Activated CD8-positive, alpha-beta T cell treated with anti-CD3 and anti-CD28 coated beads for 36 hours (primary cell): ENCODE results near the gene IFNL4. TPM values are rescaled to one million over a fixed set of nuclear protein-coding genes. Genes with fewer than 3 reads are reported as not detected.
A peak's percentile ranks its signal among the peaks of the same experiment; 100 is the strongest.
"Not testable (repeated sequence)": the region's sequence is repeated elsewhere in the genome, so short reads cannot be mapped to it uniquely, and the experiment has no call there.

Source experiments
- ATAC-seq: fragments of 200-7000 bp; cut with Tn5 transposase; one replicate; pipeline ENCODE4 v1.10.0; 2021; ENCODE audit warnings: mild to moderate bottlenecking, moderate library complexity
- CTCF ChIA-PET: fragments of 350-600 bp; sonication (Branson Sonifier 250); formaldehyde crosslinking; loops from one replicate; lab custom pipeline; 2021; ENCODE audit warnings: antibody characterized with exemption; lab: Charles Lee
- POLR2A ChIA-PET: fragments of 350-600 bp; sonication (Branson Sonifier 250); formaldehyde crosslinking; loops from one replicate; lab custom pipeline; 2021; ENCODE audit warnings: antibody characterized with exemption; lab: Charles Lee
- DNase-seq: peaks from one replicate; pipeline ENCODE4 v3.0.0-alpha.2; 2020
- H3K27ac Mint-ChIP-seq: one replicate; pipeline ENCODE4 v1.8.0; 2021; ENCODE audit warnings: mild to moderate bottlenecking, mixed read lengths
- H3K27me3 Mint-ChIP-seq: one replicate; pipeline ENCODE4 v1.8.0; 2021; ENCODE audit warnings: mixed read lengths
- H3K36me3 Mint-ChIP-seq: one replicate; pipeline ENCODE4 v1.8.0; 2021; ENCODE audit warnings: low read depth, mixed read lengths
- H3K4me1 Mint-ChIP-seq: one replicate; pipeline ENCODE4 v1.8.0; 2021; ENCODE audit warnings: low read depth, mixed read lengths
- H3K4me3 Mint-ChIP-seq: one replicate; pipeline ENCODE4 v1.8.0; 2021; ENCODE audit warnings: mild to moderate bottlenecking, moderate library complexity, mixed read lengths
- H3K9me3 Mint-ChIP-seq: one replicate; pipeline ENCODE4 v1.8.0; 2021; ENCODE audit warnings: mixed read lengths
- CTCF ChIP-seq: fragments of 200-600 bp; IDR thresholded peaks from one replicate; pipeline ENCODE4 v1.8.0; 2022; ENCODE audit warnings: antibody characterized with exemption, mild to moderate bottlenecking
- intact Hi-C: fragments of 100-400 bp; cut with micrococcal nuclease; formaldehyde crosslinking; loops from one replicate; pipeline ENCODE4 v1.10.0; 2022
- total RNA-seq, 2 experiments: library from RNA; stranded (reverse); gene quantifications; one replicate each; pipeline ENCODE4 v1.2.3, GENCODE V29; 2021

The IFNL4 gene
- total RNA-seq, 2 experiments from 2014 or later = not detected

GRCh38 chr19:39230096-39230764 lies 18.4 kb downstream of the IFNL4 start:
- Mint-ChIP-seq H3K36me3 (no peaks in the 10 kb centered on the region), H3K9me3 (no peaks in the 10 kb centered on the region), H3K27ac (no peak overlapping the region), H3K4me3 (no peak overlapping the region), H3K4me1 (no peaks in the 10 kb centered on the region), H3K27me3 (no peaks in the 10 kb centered on the region)
- TF ChIP-seq CTCF = no peak
- CTCF ChIA-PET = no interaction called here
- DNase-seq (no peak), ATAC-seq (no peak)
- POLR2A ChIA-PET = no interaction called here
- intact Hi-C loops = no loop called here

GRCh38 chr19:39224910-39225309 lies 23.7 kb downstream of the IFNL4 start:
- Mint-ChIP-seq H3K4me3 (no peak overlapping the region), H3K36me3 (no peaks in the 10 kb centered on the region), H3K4me1 (no peaks in the 10 kb centered on the region), H3K9me3 (no peaks in the 10 kb centered on the region), H3K27ac (no peak overlapping the region), H3K27me3 (peaks cover 13% of the 10 kb centered on the region)
- no peak for DNase-seq
- ATAC-seq = no peak
- no peak for TF ChIP-seq CTCF
- CTCF ChIA-PET = interaction anchor here (0.6 kb wide), 1 partner anchor 114 kb away, joined by 3 read pairs; no protein-coding TSS in a partner anchor
- POLR2A ChIA-PET = no interaction called here
- intact Hi-C loops = no loop called here

- Mint-ChIP-seq H3K4me3 (no peak overlapping the region), H3K4me1 (no peaks in the 10 kb centered on the region), H3K9me3 (no peaks in the 10 kb centered on the region), H3K36me3 (no peaks in the 10 kb centered on the region), H3K27me3 (peaks cover 14% of the 10 kb centered on the region), H3K27ac (no peak overlapping the region)
- ATAC-seq (peak; percentile 45), DNase-seq (peak; percentile 48)
- no peak for TF ChIP-seq CTCF
- ChIA-PET CTCF (interaction anchor here (1.6 kb wide), 1 partner anchor 12 kb away, joined by 5 read pairs; no protein-coding TSS in a partner anchor), POLR2A (no interaction called here)
- intact Hi-C loops = no loop called here
Measured at GRCh38 chr19:39223703-39224279, 24.9 kb downstream of the IFNL4 start.

- not testable (repeated sequence) for ATAC-seq, H3K36me3 Mint-ChIP-seq, H3K9me3 Mint-ChIP-seq
Measured at GRCh38 chr19:39219108-39219507, 29.5 kb downstream of the IFNL4 start.

GRCh38 chr19:39218230-39219007 lies 30.2 kb downstream of the IFNL4 start:
- ChIA-PET CTCF (interaction anchor here (0.6 to 1.2 kb wide), 2 partner anchors 32 to 109 kb away, joined by 3 read pairs; no protein-coding TSS in a partner anchor), POLR2A (interaction anchor here (0.6 kb wide), 1 partner anchor 111 kb away, joined by 3 read pairs; no protein-coding TSS in a partner anchor)
- Mint-ChIP-seq H3K27me3 (peaks cover 11% of the 10 kb centered on the region), H3K36me3 (no peaks in the 10 kb centered on the region), H3K4me3 (no peak overlapping the region), H3K9me3 (no peaks in the 10 kb centered on the region), H3K27ac (no peak overlapping the region), H3K4me1 (no peaks in the 10 kb centered on the region)
- no peak for ATAC-seq
- DNase-seq = no peak
- intact Hi-C loops = no loop called here
- TF ChIP-seq CTCF = no peak

More at GRCh38 chr19:39219108-39219507, 29.5 kb downstream of the IFNL4 start:
- POLR2A ChIA-PET = interaction anchor here (0.6 kb wide), 1 partner anchor 110 kb away, joined by 3 read pairs; no protein-coding TSS in a partner anchor
- H3K4me3 Mint-ChIP-seq, H3K4me1 Mint-ChIP-seq, intact Hi-C loops, DNase-seq, H3K27ac Mint-ChIP-seq, CTCF ChIA-PET: not testable (repeated sequence)
- H3K27me3 Mint-ChIP-seq = peaks cover 14% of the 10 kb centered on the region
